GM21717 (cell line): ENCODE results near the gene TC2N.
"Not testable (repeated sequence)": the region's sequence is repeated elsewhere in the genome, so short reads cannot be mapped to it uniquely, and the experiment has no call there.

Experiments
- ATAC-seq: cut with Tn5 transposase; IDR thresholded peaks from one replicate; pipeline ENCODE4 v1.9.1; 2021; ENCODE audit warnings: mild to moderate bottlenecking, moderate library complexity; ENCODE audit not compliant: unreplicated experiment

Gene TC2N

DNA sequence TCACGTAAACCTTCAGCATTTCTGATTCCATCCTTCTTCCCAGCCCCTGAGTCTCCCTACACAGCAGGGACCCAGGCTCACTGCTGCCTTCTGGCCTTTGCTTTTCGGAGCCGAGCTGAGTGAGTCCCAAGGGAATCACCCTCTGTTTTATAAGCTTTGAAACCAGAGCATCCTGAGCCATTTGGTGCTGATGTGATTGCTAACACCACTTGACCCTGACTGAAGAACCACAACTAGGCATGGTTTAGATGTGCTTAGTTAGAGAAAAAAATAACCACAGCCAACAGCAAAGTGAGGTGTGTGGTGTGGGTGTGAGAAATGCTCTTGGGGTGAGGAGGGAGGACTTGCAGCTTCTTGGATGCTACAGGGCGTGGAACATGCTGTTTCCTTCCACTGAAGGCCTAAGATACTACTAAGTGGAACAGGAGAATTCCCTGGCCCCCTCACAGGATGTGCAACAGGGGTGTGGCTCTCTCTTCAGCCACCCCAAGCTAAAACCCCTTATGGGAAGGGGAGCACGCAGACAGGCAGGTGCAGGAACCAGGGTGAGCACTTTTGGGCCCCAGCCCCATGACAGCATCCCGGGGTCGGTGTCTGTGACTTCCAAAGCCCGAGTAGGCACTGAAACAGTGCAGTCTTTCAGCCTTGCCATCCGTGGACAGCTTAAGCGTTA is at the start of gene TC2N:
Gene TC2N (minus strand): TSS at position 221 of the 673 bp plus-strand sequence. CDS start 53,767 bp downstream, outside the sequence.
- no peak for ATAC-seq

DNA sequence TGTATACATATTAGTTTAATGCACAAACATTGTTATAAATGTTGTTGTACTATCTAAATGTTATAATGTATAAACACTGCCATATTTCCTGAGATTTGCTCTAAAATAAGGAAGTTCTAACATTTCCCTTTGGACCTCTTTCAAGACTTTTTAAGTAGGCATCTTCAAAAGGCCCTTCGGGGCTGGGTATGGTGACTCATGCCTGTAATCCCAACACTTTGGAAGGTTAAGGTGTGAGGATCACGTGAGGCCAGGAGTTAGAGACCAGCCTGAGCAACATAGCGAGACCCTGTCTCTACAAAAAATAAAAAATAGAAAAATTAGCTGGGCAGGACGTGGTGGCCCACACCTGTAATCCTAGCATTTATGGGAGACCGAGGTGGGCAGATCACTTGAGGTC is 44.7 kb upstream of the TC2N start:
- ATAC-seq: no peak

DNA sequence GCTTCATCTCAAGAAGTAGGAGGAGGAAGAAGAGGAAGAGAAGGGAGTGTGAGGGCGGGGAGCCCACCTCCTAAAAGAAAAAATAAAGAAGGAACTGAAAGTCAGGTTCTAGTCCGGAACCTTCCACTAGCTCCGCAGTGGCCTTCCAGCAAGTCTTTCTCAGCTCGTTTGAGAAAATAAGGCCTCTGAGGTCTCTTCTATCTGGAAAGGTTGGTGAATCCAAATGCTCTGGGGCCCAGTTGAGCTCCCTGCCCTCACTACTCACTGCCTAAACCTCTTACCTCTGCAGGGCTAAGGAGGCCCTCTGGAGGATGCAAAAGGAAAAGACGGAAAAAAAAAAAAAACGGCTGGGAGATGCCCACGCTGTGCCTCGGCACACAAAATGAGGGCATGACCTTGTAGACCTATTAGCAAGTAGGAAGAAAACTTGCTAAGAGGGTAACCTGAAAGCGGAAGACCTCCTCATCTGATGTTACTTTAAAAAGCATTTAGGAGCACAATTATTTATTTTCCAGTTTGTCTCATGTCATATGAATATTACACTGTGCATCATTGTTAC is 44.2 kb upstream of the TC2N start:
- peak; percentile 55 for ATAC-seq

DNA sequence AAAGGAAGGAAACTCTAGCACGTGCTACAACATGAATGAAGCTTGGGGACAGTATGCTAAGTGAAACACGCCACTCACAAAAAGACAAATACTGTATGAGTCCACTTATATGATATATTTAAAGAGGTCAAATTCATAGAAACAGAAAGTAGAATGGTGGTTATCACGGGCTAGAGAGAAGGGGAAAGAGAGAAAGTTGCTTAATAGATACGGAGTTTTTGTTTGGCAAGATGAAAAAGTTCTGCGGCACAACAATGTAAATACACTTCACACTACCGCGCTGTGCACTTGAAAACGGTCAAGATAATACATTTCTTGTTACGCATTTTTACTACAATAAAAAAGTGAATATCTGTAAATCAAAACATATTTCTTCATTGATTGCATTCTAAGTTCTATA is 42.9 kb upstream of the TC2N start:
- no peak for ATAC-seq

DNA sequence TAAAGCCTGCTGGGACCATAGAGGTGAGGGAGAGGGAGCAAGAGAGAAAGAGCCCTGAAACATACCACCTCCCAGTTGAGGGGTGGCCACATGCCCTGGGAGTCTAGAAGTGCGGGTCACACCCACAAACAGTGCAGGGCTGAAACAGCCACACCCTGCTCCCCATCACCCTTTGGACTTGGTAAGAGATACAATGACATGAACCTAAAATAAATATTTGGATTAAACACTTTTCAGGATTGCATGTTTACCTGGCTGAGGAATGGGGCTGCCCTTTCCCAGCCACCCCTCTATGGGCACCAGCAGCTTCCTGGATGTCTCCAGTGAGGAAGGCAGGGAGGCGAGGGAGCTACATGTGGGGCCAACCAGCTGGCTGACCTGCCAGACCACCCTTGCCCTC is 39.0 kb upstream of the TC2N start:
- no peak for ATAC-seq

DNA sequence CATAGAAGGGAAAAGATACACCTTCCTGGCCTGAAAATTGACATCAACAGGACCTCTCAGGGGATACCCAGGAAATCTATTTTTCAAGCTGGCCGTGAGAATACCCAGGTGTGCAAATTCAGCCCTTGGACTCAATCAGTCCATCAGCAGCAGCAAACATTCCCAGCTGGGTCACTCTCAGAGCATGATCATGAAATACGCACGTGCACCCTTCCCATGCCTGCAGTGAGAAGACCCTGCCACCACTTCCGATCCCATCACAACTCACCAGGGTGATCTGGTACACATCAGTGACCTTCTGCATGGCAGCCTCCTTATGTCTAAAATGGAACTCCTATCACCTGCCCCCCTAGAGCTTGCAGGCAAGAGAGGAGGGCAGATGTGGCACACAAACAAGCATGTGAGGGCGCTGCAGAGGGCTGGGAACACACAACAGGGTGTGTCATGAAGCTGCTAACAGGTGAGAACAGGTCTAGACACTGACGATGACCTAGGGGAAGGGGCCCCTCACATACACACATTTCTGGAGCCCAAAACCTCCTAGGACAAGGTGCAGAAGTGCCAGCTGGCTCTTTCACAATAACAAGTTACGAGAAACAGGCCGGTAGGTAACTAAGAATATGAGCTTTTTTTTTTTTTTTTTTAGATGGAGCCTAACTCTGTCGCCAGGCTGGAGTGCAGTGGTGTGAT is 37.8 kb upstream of the TC2N start:
- no peak for ATAC-seq

DNA sequence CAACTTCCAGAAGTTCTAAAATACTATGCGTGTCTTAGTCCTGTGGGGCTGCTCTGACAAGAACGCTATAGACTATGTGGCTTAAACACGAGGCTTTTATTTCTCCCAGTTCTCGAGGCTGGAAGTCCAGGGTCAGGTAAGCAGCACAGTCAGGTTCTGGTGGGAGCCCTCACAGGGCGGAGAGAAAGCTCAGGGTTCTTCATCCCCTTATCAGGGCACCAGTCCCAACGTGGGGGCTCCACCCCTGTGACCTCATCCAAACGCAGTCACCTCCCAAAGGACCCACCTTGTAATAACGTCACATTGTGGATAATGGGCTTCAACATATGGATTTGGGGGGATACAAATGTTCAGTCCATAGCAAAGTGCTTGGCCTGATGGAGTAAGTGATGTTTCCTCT is 37.1 kb upstream of the TC2N start:
- ATAC-seq: no peak

DNA sequence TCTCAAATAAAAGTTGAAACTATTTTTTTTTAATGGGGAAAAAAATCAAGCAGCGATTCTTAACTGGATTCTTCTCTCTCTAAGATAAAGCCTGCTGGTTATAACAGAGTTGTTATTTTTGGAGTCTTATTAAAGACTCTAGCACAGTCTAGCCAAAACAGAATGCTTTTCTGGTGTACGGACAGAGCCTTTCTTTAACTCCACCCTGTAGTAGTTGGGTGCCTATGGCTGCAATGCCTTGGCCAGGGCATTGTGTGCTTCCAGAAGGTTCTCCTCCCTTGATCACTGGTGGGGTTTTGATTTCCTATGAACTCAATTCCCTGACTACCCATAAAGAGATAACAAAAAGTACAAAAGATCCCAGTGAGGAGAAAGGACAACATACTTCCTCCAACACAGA is 35.7 kb upstream of the TC2N start:
- no peak for ATAC-seq

DNA sequence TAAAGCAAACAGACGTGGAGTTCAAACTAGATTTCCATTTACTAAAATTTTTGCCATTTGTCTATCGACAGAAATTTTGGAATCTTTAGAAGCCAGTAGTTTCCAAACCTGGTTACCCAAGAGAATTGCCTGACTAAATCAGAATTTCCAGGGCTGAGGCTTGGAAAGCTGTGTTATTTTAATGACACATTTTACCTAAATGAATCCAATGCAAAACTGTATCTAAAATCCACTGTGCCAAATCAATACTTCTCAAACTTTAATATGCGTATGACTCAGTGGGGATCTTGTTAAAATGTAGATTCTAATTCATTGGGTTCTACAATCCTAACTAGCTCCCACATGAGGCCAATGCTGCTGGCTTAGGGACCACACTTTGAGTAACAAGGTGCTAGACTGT is 35.0 kb upstream of the TC2N start:
- no peak for ATAC-seq

DNA sequence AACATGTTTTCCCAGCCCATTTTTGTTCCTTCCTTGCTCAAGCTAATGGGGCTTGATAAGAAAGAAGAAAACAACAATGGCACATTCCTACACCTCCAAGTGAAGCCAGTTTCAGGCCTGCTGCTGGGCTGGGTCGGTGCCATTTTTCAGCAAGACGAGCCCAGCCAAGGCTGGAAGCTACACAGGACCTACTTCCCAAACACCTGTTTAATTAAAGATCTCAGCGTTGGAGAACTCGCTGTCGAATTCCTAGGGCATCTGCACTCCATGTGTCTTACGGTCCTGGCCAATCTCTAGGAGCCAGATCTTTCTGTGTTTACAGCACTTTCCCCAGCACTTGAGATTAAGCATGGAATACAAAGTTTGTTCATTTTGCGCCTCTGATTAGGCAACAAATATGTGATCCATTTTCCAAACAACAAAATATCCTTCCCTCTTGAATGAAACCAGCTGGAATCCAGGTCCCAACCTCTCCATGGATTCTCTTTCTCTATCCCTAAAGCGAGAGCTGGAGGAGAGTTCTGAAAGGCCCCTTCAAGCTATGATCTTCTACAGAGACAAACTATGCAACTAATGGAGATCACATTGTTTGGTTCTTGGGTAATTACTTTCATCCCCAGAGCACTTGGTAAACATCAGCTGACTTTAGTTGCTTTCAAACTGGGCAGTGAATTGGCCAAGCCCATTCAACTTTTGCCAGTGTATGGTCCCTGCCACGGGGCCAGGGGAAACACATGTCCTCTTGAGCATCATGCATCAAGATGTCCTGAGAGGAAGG is 34.3 kb upstream of the TC2N start:
- ATAC-seq: no peak

DNA sequence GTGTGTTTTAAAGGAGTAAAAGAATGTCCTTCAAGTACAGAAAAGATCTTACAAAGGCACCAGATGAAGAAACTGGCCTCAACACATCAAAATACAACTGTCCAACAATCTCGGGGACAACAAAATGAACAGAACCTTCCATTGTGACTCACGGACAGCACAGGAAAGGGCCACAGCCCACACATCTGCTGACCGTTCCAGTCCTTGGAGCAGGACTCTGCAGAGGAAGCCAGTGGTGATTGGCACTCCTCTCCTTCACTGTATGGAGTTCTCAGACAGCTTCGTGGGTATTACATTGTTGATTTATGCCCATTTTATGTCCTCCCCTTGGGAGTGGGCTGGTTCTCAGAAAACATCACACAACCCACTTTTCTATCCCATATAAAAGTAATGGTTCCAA is 32.5 kb upstream of the TC2N start:
- no peak for ATAC-seq

DNA sequence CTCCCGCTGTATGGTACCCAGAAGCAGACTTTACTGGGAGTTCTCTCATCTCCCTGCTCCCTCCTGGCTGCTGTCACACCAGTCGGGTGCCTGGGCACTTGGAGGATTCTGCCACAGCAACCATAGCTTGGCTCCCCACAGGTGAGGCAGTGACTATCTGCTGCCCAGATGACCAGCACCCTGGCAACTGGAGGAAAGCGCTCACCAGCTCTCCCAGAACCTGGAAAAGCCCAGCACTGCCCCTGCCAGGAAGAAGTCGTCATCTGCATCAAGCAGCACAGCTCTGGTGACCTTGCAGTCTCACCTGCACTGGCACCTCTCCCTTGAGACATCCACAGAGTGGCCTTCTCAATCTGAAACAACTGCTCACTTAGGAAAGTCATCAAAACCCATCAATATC is 31.9 kb upstream of the TC2N start:
- ATAC-seq: no peak

DNA sequence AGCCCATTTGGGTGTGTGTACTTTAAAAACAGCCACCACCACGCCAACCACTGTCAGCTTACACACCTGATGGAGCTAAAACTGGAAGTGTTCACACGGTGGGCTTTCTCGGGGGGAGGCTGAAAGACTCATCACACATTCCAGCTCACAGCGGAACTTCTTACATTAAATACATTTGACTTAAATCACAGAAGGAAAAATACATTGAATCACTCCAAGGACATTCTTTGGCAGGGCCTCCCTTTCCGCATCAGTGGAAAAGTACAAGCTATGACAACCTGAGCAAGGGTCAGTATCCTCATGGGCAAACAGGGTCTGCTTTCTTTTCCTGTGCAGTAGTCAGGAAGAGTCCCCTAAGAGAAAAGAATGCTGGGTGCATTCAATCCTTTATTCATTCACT is 31.0 kb upstream of the TC2N start:
- no peak for ATAC-seq

DNA sequence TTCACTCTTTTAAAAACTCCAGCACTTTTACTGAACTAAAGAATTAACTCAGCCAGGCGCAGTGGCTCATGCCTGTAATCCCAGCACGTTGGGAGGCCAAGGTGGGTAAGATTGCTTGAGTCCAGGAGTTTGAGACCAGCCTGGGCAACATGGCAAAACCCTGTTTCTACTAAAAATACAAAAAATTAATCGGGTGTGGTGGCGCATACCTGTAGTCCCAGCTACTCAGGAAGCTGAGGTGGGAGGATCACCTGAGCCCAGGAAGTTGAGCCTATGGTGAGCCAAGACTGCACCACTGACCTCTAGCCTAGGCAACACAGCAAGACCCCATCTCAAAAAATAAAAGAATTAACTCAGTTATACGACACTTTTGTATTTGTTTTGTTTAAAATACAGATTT is 30.4 kb upstream of the TC2N start:
- ATAC-seq: not testable (repeated sequence)

DNA sequence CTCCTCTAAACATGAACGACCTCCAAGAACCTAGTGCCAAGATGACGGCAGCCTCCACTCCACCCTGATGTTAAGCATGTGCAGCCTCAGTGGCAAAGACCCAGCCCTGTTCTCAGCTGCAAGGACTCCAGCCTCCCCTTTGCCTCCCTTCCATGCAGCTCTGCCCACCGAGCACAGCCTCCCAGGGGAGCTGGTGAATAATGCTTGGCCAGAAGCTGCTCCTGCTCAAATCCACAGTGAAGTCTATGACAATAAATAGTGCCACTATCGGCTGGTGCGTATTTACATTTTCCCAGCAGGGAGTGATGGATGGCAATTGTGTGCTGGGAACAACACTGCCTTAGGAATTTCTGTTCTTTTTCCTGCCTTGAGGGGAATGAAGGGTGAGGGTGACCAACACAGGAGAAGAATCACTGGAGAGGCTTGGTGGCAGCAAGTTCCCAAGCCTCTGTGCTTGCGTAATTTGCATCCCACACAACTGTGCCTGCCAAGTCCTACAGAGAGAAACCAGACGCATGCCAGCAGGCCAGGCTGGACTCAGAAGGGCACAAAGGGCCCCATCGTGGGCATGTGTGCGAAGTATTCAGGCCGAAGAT is 29.9 kb upstream of the TC2N start:
- no peak for ATAC-seq

DNA sequence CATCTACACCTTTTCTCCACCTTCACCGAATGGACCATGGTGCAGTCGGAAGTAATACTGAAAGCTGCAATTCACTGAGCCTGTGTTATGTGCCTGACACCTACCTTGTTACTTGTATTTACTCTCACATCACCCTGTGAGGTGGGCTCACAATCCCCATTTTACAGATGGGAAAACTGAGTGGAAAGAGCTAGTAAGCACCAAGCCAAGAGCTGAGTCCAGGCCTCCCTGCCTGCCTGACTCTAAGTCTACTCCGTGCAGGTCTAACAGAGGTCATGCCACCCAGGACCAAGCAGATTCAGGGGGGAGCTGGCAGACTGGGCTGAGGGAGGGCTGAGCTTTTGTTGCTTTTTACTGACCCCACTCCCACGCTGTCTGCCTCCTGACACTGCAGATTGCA is 29.1 kb upstream of the TC2N start:
- no peak for ATAC-seq

DNA sequence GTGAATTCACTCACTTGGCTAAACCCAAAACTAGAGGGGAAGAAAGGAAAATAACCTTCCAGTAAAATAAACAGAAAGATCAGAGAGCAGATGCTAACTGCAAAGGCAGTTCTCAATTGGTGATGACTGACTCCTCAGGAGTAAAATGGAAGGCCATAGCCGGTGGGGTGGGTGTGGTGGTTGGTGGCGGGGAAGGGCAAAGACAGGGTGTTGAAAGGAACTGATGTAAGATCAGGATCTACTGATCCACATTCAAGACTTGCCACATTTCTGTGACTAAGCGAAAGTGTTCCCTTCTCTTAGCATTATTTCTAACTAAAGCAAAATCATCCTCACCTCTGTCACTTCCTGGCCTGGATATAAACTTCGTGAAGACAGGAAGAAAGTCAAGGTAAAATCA is 26.3 kb upstream of the TC2N start:
- no peak for ATAC-seq

DNA sequence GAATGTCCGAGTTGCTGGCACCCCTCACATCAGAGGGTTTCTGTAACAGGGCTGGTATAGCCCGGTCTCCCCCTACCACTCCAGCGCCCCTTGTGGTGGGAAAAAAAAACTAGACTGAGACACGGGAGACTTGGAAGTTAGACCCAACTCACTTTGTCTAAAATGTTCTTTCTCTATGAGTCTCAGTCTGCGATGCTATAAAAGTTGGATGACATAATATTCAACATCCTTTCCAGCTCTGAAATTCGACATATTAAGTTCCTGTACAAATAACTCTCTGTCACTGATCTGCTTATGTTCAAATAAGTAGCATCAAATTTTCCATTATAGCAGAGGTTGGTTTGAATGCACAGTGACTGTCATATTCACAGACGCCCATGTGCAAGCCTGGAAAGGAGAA is 25.7 kb upstream of the TC2N start:
- no peak for ATAC-seq

DNA sequence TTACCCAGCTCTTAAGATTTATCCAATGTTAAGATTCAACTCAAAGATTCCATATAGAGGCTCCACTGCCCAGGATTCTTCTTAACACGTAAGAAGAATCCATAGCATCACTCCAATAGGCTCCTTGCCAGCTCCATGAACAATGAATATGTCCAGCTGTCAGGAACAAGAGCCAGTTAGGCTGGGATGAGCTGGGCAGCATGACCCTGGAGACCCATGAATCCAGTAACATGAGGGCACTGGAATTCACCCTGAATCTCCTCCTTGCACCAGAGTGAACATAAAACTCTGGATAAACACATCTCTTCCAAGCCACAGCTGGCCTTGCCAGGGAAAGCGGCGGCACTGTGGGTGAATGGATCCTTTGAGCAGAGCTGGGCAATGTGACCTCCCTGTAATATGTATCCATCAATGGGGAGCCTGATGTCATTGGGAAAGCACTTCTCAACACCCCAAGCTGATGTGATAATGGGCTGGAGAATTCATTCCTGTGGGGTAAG is 24.4 kb upstream of the TC2N start:
- ATAC-seq: no peak

DNA sequence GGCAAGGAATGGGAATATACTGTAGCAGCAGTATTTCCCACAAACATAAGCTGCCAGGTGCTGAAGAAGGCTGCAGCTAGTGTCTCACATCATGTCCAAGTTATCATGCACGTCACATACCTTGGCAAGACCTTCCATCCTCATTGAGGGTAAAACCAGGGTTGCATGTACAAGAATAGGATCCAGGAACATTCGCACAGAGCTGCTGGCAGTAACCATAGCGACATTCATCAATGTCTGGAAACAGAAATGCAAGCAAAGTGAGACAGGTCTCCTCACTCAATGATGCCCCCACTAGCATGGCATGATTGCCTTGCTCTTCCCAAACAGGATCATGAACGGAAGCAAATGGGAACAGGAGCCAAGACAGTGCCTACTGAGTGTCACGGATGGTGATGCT is 23.8 kb upstream of the TC2N start:
- no peak for ATAC-seq

DNA sequence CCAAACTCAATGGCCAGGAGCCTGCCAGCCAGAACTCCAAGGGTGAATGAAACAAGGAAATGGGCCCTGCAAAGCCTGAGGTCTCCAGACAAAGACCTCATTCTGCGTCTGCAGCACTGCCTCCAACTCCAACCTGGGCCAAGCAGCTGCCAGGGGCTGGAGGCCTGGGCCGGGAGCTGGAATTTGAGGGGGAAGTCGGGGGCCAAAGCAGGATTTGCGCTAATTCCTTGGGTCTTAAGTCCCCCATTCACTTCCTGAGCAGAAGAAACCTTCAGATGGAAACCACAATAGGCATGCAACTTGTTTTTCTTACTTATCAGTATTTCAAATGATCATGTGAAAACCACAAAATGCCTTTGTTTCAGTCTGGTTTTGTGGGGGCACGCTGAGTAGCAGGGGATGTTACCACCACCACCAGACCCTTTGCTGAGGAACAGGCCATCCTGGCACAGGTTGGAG is 23.0 kb upstream of the TC2N start:
- ATAC-seq: no peak
